ENCODE data around the gene SZRD1. TPM values are rescaled to one million over a fixed set of nuclear protein-coding genes. Genes with fewer than 3 reads are reported as not detected.
"Not testable (repeated sequence)": the region's sequence is repeated elsewhere in the genome, so short reads cannot be mapped to it uniquely, and the experiment has no call there.

Gene SZRD1
- total and polyA plus RNA-seq, 2 experiments from 2014 or later = 61.1 to 92.6 TPM

DNA sequence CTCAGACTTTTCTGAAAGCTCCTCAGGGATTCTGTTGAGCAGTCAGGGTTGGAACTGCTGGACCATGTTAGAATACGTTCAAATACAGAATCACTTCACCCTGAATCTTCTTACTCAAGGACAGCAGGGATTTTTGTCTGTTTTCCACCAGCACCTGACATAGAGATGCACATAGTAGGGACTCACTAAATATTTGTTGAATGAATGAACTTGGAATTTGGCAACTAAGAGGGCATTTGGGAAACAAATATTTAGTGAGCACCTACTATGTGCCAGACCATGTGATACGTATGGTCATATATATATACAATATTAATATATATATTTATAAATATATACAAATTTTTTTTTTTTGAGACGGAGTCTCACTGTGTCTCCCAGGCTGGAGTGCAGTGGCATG, 10.2 kb upstream of the SZRD1 start:
- 87 to 93% methylated on average over 3 of the region's 3 CpGs for WGBS, 2 experiments (ENCODE audit: low coverage in 1 of 2, low lambda C conversion rate in 2 of 2, missing lambda C conversion rate in 2 of 2)
- Histone ChIP-seq H3K79me2 (ENCODE audit: insufficient read depth) (peaks cover 3% of the 10 kb centered on the region), H3K4me1 (ENCODE audit: insufficient read depth) (peaks cover 4% of the 10 kb centered on the region), H2AFZ (no peak overlapping the region), H3K9ac (no peak overlapping the region), H4K20me1 (ENCODE audit: insufficient read depth) (no peaks in the 10 kb centered on the region), H3F3A (ENCODE audit: insufficient read depth) (peaks cover 3% of the 10 kb centered on the region; the same call in 1 of the 2 replicates), H3K27me3 (replicated peaks; ENCODE audit: insufficient read depth) (no peaks in the 10 kb centered on the region), H3K4me3 (no peak overlapping the region), H3K36me3 (ENCODE audit: low read depth) (no peaks in the 10 kb centered on the region), H3K9me2 (ENCODE audit: insufficient read depth) (no peaks in the 10 kb centered on the region), H3K4me2 (ENCODE audit: unreplicated experiment) (no peak overlapping the region), H3K27ac (no peak overlapping the region), H3K9me3 (ENCODE audit: low read depth) (no peaks in the 10 kb centered on the region)
- TF ChIP-seq EZH2 (IDR thresholded peaks at IDR 0.05; ENCODE audit: insufficient read depth, poor library complexity, severe bottlenecking) = no peak
- no peak for TF ChIP-seq EZH2phosphoT487 (IDR thresholded peaks at IDR 0.05; ENCODE audit: insufficient read depth, low read depth)
- in situ Hi-C loops (cut with MboI) = loop anchor here (25.0 kb wide), 1 partner anchor 270 kb away; no protein-coding TSS in a partner anchor
- no peak for DNase-seq

DNA sequence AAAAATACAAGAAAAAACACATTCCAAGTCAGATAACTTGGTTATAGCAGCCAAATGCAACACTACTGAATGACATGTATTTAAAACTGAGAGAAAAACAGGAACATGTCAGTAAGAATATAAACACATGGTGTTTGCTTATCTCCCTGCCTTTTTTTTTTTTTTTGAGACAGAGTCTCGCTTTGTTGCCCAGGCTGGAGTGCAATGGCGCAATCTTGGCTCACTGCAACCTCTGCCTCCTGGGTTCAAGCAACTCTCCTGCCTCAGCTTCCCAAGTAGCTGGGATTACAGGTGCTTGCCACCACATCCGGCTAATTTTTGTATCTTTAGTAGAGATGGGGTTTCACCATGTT, 1.9 kb upstream of the SZRD1 start:
- 0 out of 2 replicates have a peak overlapping the region, but pooled peaks have one; percentile 46 for H2AFZ ChIP-seq
- H3K9ac ChIP-seq; H3K36me3 ChIP-seq (ENCODE audit: low read depth); H4K20me1 ChIP-seq (ENCODE audit: insufficient read depth); H3K9me2 ChIP-seq (ENCODE audit: insufficient read depth); H3K9me3 ChIP-seq (ENCODE audit: low read depth); H3K4me3 ChIP-seq; H3K27me3 ChIP-seq (replicated peaks; ENCODE audit: insufficient read depth); H3K4me2 ChIP-seq (ENCODE audit: unreplicated experiment): not testable (repeated sequence)
- 68 to 78% methylated on average over 3 of the region's 3 CpGs for whole genome bisulfite sequencing, 2 experiments (ENCODE audit: low coverage in 1 of 2, low lambda C conversion rate in 2 of 2, missing lambda C conversion rate in 2 of 2)
- peak; percentile 27 for DNase-seq
- in situ Hi-C loops (cut with MboI) = loop anchor here (25.0 kb wide), 1 partner anchor 278 kb away; no protein-coding TSS in a partner anchor
- peaks cover 22% of the 10 kb centered on the region for H3K4me1 ChIP-seq (ENCODE audit: insufficient read depth)
- peak overlapping the region; percentile 71; the same call in 1 of the 2 replicates for H3K27ac ChIP-seq
- peaks cover 26% of the 10 kb centered on the region for H3K79me2 ChIP-seq (ENCODE audit: insufficient read depth)
- H3F3A ChIP-seq (ENCODE audit: insufficient read depth) = peaks cover 32% of the 10 kb centered on the region

DNA sequence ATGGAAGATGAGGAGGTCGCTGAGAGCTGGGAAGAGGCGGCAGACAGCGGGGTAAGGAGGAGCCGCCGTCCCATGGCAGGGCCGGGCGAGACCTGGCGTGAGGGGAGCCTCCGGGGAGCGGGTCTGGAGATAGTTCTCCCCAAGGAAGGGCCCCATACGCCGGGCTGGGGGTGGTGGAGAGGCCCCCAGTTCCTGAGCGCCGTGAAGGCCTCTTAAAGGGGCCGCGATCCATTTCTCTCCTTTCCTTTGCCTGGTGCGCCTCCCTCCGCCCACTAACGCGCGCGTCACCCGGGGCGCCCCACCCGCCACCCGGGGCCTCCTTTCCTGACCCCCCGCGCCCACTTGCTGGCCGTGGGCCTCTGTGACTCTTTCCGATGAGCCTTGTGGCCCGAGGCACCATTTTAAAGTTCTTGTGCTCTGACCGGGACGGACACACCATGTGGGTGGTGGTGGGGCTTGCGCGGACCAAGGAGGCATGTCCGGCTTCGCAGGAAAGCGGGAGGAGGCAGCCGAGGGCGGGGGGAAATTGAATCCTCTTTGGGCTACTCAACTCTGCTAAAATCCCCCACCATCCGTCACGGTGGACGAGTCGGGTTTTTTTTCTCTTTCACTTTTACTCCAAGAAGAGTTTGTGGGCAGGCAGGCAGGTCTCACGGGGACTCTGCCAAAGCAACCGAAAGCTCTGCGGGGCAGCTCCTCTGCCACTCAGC, 371 bp downstream of the SZRD1 start:
- Histone ChIP-seq H3K4me2 (ENCODE audit: unreplicated experiment) (peak overlapping the region; percentile 89), H4K20me1 (ENCODE audit: insufficient read depth) (no peaks in the 10 kb centered on the region; the same call in 1 of the 2 replicates), H3K27me3 (replicated peaks; ENCODE audit: insufficient read depth) (no peaks in the 10 kb centered on the region), H3K4me1 (ENCODE audit: insufficient read depth) (peaks cover 31% of the 10 kb centered on the region), H3K36me3 (ENCODE audit: low read depth) (no peaks in the 10 kb centered on the region), H3K4me3 (peak overlapping the region; percentile 94), H3K9me3 (ENCODE audit: low read depth) (no peaks in the 10 kb centered on the region), H3K9ac (peak overlapping the region; percentile 96), H3K27ac (peak overlapping the region; percentile 91), H2AFZ (peak overlapping the region; percentile 31), H3F3A (ENCODE audit: insufficient read depth) (peaks cover 40% of the 10 kb centered on the region), H3K9me2 (ENCODE audit: insufficient read depth) (no peaks in the 10 kb centered on the region), H3K79me2 (ENCODE audit: insufficient read depth) (peaks cover 49% of the 10 kb centered on the region)
- WGBS, 2 experiments (ENCODE audit: low coverage in 1 of 2, low lambda C conversion rate in 2 of 2, missing lambda C conversion rate in 2 of 2) = 0 to 2% methylated on average over 33 to 47 of the region's 47 CpGs
- TF ChIP-seq EZH2phosphoT487 (IDR thresholded peaks at IDR 0.05; ENCODE audit: insufficient read depth, low read depth) = no peak
- TF ChIP-seq EZH2 (IDR thresholded peaks at IDR 0.05; ENCODE audit: insufficient read depth, poor library complexity, severe bottlenecking) = no peak
- DNase-seq = peak; percentile 93
- in situ Hi-C loops (cut with MboI) = loop anchor here (25.0 kb wide), 1 partner anchor 280 kb away; no protein-coding TSS in a partner anchor

DNA sequence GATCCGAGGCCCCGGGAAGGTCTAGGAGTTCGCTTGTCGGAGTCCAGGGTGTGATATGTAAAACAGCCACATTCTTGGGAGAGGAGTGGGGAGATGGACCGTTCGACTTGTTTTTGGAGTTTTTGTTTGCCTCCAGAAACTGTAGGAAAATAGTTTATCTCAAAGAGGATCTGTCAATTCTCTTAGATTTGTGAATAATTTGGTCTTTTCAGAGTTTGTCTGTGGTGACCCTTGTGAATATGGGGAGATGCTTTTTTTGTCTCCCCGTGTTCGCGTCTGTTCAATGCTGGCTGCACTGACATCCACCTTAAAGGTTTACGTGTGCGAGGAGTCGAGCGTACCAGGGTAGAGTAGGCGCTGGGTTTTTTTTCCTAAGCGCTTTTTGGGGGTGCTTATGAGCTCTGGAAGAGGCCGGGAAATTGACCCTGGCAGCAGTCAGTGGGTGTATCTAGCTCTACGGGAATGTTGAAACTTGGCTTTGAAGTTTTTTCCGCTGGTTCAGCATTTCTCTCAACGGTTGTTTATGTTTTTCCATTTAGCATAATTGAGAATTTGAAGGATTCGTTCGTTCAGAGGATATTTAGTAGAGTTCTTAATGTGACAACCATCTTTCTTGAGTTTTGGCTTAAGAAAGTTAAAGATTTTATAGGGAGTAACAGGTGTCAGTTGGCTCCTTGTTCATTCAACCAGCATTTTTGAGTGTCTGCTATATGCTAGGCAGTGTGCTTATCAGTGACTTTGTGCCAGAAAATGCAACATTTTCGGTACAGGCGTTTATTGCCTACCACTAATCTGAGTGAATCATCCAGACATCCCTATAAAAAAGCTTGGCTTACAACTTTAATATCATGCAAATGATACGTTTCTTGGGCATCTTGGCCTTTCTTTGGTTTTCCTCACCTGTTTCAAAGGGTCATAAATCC, 1.2 kb downstream of the SZRD1 start:
- H3K27me3 ChIP-seq (replicated peaks; ENCODE audit: insufficient read depth) = no peaks in the 10 kb centered on the region
- H3K27ac ChIP-seq = peak overlapping the region; percentile 91
- TF ChIP-seq EZH2 (IDR thresholded peaks at IDR 0.05; ENCODE audit: insufficient read depth, poor library complexity, severe bottlenecking) (no peak), EZH2phosphoT487 (IDR thresholded peaks at IDR 0.05; ENCODE audit: insufficient read depth, low read depth) (no peak)
- H3K9me3 ChIP-seq (ENCODE audit: low read depth) = no peaks in the 10 kb centered on the region
- H3K4me3 ChIP-seq = peak overlapping the region; percentile 94
- H3K9me2 ChIP-seq (ENCODE audit: insufficient read depth) = no peaks in the 10 kb centered on the region
- peaks cover 57% of the 10 kb centered on the region for H3K79me2 ChIP-seq (ENCODE audit: insufficient read depth)
- peaks cover 39% of the 10 kb centered on the region for H3K4me1 ChIP-seq (ENCODE audit: insufficient read depth)
- peak overlapping the region; percentile 31 for H2AFZ ChIP-seq
- H3K36me3 ChIP-seq (ENCODE audit: low read depth) = no peaks in the 10 kb centered on the region
- peak overlapping the region; percentile 96 for H3K9ac ChIP-seq
- WGBS, 2 experiments (ENCODE audit: low coverage in 1 of 2, low lambda C conversion rate in 2 of 2, missing lambda C conversion rate in 2 of 2) = 1% methylated on average over 24 of the region's 24 CpGs
- peak overlapping the region; percentile 89 for H3K4me2 ChIP-seq (ENCODE audit: unreplicated experiment)
- peak; percentile 69 for DNase-seq
- H3F3A ChIP-seq (ENCODE audit: insufficient read depth) = peaks cover 41% of the 10 kb centered on the region
- no peaks in the 10 kb centered on the region; the same call in 1 of the 2 replicates for H4K20me1 ChIP-seq (ENCODE audit: insufficient read depth)
- in situ Hi-C loops (cut with MboI) = loop anchor here (25.0 kb wide), 1 partner anchor 281 kb away; no protein-coding TSS in a partner anchor
